T-helper 2 cell treated with Interferon-gamma antibody and Interleukin-4, amounts not matched to agents 5 μg/mL and 100 μg/mL, for 36 hours (primary cell): Measurements from ENCODE around the gene CHST13.

Experiments
- DNase-seq: peaks from one replicate; pipeline ENCODE4 v3.0.0; 2021; ENCODE audit warnings: low spot score
- H3K27ac Mint-ChIP-seq: one replicate; pipeline ENCODE4 v1.8.0; 2021; ENCODE audit warnings: mild to moderate bottlenecking, mixed read lengths
- H3K27me3 Mint-ChIP-seq: one replicate; pipeline ENCODE4 v1.8.0; 2021; ENCODE audit warnings: low read depth, mixed read lengths
- H3K36me3 Mint-ChIP-seq: one replicate; pipeline ENCODE4 v1.8.0; 2021; ENCODE audit warnings: low read depth, mixed read lengths
- H3K4me1 Mint-ChIP-seq: one replicate; pipeline ENCODE4 v1.8.0; 2021; ENCODE audit warnings: low read depth, mixed read lengths
- H3K4me3 Mint-ChIP-seq: one replicate; pipeline ENCODE4 v1.8.0; 2022; ENCODE audit warnings: mild to moderate bottlenecking, moderate library complexity, mixed read lengths
- H3K9me3 Mint-ChIP-seq: one replicate; pipeline ENCODE4 v1.8.0; 2021; ENCODE audit warnings: mixed read lengths

CHST13 gene

DNA sequence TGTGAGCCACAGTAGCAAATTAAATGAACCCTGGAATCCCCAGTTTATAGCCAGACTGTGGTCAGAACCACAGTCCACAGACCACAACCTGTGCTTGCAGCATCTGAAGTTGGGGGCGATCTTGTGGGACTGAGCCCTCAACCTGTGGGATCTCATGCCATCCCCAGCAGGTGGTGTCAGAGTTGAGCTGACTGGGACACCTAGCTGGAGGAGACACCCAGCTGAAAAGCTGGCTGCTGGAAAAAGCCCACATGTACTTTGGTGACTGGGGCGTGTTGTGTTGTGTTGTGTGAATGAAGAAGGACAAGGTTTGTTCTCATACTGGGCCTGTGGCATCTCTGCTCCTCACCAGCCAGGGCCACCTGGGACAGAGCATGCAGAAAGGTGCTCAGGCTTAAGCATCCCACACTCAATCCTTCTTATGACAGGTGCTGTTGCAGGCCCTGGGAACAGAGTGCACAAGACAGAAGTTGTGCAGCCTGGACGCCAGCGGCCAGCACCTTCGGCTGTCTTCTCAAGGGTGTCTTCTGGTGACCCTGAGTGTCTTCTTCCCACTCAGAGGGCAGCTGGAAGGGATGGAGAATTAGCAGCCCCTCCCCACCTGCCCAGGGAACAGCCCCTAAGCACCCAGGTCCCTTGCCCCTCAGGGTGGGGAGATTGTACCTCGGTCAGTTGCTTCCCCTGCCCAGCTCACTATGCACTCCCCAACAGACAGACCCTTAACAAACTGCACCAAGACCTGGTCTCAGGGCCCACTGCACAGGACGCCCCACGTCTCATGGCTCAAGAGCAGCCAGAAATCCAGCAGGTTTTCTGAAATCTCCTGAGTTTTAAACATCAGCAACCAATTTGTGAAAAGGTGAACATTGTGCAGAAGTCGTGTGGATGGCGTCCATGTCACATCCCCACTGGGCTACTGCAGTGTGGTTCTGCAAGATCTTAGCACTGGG is 4.2 kb upstream of the CHST13 start:
- Mint-ChIP-seq H3K4me1 (no peaks in the 10 kb centered on the region), H3K36me3 (no peaks in the 10 kb centered on the region), H3K27ac (no peak overlapping the region), H3K27me3 (peaks cover 20% of the 10 kb centered on the region), H3K4me3 (no peak overlapping the region), H3K9me3 (no peaks in the 10 kb centered on the region)
- DNase-seq, result no peak

DNA sequence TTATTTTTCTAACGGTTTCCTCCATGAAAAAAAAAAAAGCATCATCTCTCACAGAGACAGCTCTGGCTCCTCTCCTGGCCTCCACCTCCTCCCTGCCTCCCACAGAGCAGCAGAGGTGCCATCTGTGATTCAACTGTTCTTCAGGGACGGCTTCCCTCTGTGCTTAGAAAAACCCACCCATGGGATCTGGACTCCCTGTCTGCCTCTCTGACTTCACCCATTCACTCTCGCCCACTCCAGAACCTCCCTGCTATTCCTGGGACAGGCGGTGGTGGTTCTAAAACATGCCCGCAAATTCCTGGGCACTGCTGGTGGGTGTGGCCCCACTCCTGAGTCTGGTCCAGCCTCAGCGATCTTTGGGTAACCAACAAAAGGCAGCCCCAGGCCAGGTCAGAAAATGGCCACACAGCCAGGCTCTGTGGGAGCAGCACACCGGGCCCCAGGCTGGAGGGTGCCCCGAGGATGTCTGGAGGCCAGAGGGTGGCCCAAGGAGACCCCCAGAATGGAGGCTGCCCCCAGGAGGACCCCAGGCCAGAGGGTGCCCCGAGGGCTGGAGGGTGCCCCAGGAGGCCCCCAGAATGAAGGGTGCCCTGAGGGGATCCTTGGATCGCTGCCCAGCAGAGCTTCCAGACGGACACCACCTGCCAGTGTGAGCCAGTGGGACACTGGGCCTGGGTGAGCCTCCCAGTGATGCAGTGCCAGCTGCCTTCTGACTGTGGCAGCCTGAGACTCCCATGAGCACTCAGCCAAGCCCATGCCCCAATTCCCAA is 2.6 kb upstream of the CHST13 start:
- Mint-ChIP-seq H3K4me1 (no peaks in the 10 kb centered on the region), H3K27me3 (peaks cover 22% of the 10 kb centered on the region), H3K27ac (no peak overlapping the region), H3K9me3 (no peaks in the 10 kb centered on the region), H3K36me3 (no peaks in the 10 kb centered on the region), H3K4me3 (no peak overlapping the region)
- DNase-seq, result no peak

DNA sequence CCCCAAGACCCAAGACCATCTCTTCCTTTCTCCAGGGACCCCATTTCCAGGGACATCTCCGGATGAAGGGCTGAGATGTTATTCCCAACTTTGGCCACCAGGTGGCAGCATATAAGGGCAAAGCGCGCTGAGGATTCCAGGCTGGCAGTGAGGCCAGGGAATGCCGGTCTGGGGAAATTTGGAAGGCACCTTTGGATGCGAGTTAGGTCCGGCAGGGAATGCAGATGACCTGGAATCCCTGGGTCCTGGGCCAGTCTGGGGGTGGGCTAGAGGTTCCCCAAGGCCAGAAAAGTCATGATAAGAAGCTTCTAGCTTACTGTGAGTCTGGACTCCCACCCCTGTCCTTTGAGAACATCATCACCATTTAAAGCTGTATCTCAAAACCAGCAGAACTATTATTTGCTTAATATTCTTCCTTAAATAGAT is 1.6 kb upstream of the CHST13 start:
- no peak overlapping the region for H3K4me3 Mint-ChIP-seq
- H3K4me1 Mint-ChIP-seq, result no peaks in the 10 kb centered on the region
- peaks cover 22% of the 10 kb centered on the region for H3K27me3 Mint-ChIP-seq
- no peaks in the 10 kb centered on the region for H3K36me3 Mint-ChIP-seq
- H3K27ac Mint-ChIP-seq, result no peak overlapping the region
- peak; percentile 14 for DNase-seq
- H3K9me3 Mint-ChIP-seq, result no peaks in the 10 kb centered on the region

DNA sequence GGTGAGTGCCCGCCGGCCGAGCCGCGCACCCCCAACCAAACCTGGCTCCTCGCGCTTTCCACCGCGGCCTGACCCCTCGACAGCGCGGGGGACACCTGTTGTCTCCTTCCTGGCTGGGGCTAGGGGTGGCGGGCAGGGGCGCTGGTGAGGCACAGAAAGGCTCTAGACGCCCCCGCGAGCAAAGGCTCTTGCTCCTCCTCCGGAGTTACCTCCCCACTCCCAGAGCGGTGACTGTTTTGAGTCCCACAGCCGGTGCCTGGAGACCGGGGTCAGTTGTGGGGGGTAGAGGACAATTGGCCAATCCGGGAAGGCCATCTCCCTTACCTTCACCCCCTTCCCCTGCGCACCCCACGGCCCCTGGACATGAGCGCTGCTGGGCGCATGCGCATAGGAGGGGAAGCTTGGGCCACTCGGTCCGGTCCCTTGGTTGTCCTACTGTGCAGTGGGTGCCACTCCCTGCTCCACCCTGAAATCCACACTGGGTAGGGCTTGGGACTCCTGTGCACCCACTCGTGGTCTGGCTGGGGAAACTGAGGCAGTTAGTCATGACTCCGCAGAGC is 554 bp downstream of the CHST13 start:
- peaks cover 22% of the 10 kb centered on the region for H3K27me3 Mint-ChIP-seq
- no peak for DNase-seq
- H3K4me3 Mint-ChIP-seq, result no peak overlapping the region
- H3K36me3 Mint-ChIP-seq, result no peaks in the 10 kb centered on the region
- H3K4me1 Mint-ChIP-seq, result no peaks in the 10 kb centered on the region
- H3K9me3 Mint-ChIP-seq, result no peaks in the 10 kb centered on the region
- H3K27ac Mint-ChIP-seq, result no peak overlapping the region

DNA sequence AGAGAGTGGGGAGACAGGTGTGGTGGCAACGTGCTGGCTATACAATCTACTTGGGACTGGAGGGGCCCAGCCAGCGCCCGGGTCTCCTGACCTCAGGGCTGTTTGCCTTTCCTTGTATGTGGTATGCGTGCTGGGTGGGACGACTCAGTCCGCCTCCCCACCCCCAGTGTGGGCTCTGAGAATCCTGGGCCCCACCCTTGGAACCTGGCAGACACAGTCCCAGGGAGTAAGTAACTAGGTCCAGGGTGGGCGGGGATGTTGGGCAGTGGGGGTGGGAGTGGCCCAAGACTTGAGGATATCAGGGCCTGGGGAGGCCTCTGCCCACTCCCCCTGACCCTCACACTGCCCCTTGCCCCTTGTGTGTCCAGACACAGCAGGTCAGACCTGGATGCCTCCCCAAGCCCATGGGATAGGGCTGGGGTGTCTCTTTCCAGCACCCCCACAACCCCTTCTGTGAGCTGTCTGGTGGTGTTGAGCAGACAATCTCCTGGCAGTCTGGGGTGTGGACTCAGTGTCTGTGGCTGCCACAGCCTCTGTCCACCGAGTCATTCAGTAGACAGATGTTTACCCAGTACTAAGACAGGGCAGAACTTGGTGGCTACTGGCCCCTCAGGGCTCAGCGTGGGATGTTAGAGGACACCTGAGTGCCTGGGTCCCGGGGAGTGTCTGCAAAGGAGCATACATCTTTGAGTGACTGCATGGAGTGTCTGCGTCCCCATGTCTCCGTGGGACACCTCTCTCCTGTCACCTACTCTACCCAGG is 1.3 kb downstream of the CHST13 start:
- H3K27me3 Mint-ChIP-seq, result peaks cover 22% of the 10 kb centered on the region
- DNase-seq, result no peak
- no peak overlapping the region for H3K27ac Mint-ChIP-seq
- H3K9me3 Mint-ChIP-seq, result no peaks in the 10 kb centered on the region
- H3K4me1 Mint-ChIP-seq, result no peaks in the 10 kb centered on the region
- H3K36me3 Mint-ChIP-seq, result no peaks in the 10 kb centered on the region
- H3K4me3 Mint-ChIP-seq, result no peak overlapping the region

DNA sequence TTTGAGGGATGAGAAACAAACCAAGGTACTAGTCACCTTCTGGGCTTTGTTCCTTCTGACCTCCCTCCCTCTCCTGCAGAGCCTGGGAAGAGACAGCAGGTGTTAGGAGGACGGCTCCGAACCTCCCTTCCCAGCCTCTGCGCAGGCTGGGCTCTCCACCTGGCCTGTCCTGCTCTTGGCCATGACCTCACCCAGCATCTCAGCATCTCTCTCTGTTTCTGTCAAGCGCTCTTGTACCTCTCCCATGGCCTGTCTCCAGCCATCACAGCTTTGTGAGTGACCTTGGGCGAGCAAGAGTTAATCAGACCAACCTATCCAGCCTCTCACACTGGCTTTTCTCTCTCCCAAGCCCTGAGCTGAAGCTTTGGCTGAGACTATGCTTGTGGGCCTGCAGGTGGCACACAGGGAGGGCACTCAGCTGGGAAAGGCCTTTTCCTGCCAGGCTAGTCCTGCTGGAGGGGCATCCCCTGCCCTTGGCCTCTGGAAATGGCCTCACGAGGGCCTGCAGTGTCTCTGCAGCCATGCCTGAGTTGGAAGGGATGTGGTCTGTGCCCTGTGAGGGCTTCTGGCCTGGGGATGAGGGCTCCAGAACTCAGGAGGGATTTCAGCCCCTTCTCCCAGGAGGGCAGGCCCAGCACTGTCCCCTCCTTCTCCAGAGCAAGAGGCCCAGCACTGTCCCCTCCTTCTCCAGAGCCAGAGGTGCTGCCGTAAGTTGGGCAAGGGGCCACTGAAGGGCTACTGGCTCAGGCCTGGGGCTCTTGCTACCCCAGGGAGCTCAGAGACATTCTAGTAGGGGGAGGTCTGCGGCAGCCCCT is 2.1 kb downstream of the CHST13 start:
- peaks cover 22% of the 10 kb centered on the region for H3K27me3 Mint-ChIP-seq
- no peak overlapping the region for H3K27ac Mint-ChIP-seq
- H3K4me1 Mint-ChIP-seq, result no peaks in the 10 kb centered on the region
- no peak overlapping the region for H3K4me3 Mint-ChIP-seq
- DNase-seq, result no peak
- H3K9me3 Mint-ChIP-seq, result no peaks in the 10 kb centered on the region
- no peaks in the 10 kb centered on the region for H3K36me3 Mint-ChIP-seq

DNA sequence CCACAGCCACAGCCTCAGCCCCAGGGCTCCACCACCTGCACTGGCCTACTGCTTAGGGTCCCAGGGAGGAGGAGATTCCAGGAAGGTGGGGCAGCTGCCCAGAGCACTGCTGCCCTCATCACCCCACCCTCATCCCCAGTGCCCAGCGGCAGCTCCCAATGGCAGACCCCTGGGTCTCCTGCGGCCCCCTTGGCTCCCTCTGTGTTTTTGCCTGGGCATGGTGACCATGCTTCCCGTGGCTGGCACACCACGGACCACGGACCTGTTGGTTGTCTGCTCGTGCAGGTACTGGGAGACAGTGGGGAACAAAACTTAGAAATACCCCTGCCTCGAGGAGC is 2.7 kb downstream of the CHST13 start:
- Mint-ChIP-seq H3K36me3 (no peaks in the 10 kb centered on the region), H3K9me3 (no peaks in the 10 kb centered on the region), H3K4me3 (no peak overlapping the region), H3K27ac (no peak overlapping the region), H3K27me3 (peaks cover 22% of the 10 kb centered on the region), H3K4me1 (no peaks in the 10 kb centered on the region)
- no peak for DNase-seq

DNA sequence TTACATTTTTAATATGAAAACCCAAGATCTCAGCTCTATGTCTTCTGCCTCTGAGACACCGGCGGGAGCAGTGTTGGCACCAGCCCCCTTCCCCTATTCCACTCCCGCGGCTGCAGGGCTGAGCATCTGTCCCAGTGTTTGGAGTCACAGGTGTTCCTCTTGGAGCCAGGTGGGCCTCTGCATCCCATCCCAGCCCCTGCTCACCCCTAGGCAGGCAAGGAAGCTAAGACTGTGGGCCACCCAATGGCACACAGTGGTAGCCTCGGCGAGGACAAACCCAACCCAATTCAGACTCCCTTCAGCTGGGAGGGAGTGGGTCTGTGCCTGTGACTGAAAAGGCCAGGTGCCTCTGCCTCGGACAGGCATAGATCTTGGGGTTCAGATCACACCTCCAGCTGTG is 3.1 kb downstream of the CHST13 start:
- no peak overlapping the region for H3K27ac Mint-ChIP-seq
- peaks cover 21% of the 10 kb centered on the region for H3K27me3 Mint-ChIP-seq
- no peak overlapping the region for H3K4me3 Mint-ChIP-seq
- no peaks in the 10 kb centered on the region for H3K9me3 Mint-ChIP-seq
- no peaks in the 10 kb centered on the region for H3K4me1 Mint-ChIP-seq
- no peaks in the 10 kb centered on the region for H3K36me3 Mint-ChIP-seq
- no peak for DNase-seq

DNA sequence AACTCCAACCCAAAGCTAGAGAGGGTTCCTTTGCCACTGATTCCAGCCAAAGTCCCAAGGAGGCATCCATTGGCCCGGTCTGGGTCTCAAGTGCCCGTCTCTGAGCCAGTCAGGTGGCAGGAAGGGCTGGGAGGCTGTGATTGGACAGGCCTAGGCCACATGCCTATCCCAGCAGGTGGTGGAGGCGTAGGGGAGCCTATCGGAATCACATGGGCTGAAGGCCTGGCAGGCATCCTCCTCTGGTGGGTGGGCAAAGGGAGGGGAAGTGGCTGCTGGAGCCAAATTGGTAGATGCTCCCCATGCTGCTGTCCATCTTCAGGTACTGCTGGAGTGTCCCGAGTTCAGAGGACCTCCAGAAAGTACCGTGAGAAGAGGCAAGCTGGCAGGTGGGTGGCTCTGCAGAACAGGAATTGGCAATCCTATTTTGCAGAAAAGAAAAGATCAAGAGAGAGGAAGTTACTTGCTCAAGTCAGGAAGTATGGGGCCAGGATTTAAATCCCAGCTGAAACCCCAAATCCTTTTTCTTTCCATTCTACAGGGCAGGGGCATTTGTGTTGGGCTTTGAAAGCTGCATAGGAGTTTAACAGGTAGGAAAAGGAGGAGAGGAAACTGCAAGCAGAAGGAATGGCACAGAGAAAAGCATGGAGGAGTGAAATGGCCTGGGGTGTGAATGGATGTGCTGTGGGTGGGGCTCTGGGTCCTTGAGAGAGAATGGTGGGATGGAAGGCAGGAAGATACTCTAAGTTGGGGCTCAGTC is 3.7 kb downstream of the CHST13 start:
- peaks cover 18% of the 10 kb centered on the region for H3K27me3 Mint-ChIP-seq
- H3K36me3 Mint-ChIP-seq, result no peaks in the 10 kb centered on the region
- H3K27ac Mint-ChIP-seq, result no peak overlapping the region
- no peak for DNase-seq
- no peaks in the 10 kb centered on the region for H3K9me3 Mint-ChIP-seq
- no peaks in the 10 kb centered on the region for H3K4me1 Mint-ChIP-seq
- no peak overlapping the region for H3K4me3 Mint-ChIP-seq

DNA sequence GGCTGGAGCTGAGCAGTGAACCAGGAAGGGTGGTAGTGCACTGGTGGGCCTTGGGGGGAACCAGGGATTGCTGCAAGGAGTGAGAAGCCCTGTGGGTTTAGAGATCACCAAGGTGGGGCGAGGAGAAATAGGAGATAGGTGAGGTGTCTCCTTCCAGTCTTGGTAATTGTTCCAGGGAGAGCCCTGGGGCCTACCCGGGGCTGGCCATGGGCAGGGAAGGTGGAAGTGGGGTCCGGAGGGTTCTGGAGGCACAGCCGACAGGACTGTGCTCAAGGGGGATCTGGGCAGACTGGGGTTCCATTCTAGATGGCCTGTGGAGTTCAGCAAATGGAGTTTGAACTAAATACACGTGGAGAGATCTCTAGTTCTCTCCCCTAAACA is 4.5 kb downstream of the CHST13 start:
- no peak overlapping the region for H3K27ac Mint-ChIP-seq
- peaks cover 13% of the 10 kb centered on the region for H3K27me3 Mint-ChIP-seq
- H3K9me3 Mint-ChIP-seq, result no peaks in the 10 kb centered on the region
- no peaks in the 10 kb centered on the region for H3K36me3 Mint-ChIP-seq
- DNase-seq, result no peak
- no peak overlapping the region for H3K4me3 Mint-ChIP-seq
- no peaks in the 10 kb centered on the region for H3K4me1 Mint-ChIP-seq

DNA sequence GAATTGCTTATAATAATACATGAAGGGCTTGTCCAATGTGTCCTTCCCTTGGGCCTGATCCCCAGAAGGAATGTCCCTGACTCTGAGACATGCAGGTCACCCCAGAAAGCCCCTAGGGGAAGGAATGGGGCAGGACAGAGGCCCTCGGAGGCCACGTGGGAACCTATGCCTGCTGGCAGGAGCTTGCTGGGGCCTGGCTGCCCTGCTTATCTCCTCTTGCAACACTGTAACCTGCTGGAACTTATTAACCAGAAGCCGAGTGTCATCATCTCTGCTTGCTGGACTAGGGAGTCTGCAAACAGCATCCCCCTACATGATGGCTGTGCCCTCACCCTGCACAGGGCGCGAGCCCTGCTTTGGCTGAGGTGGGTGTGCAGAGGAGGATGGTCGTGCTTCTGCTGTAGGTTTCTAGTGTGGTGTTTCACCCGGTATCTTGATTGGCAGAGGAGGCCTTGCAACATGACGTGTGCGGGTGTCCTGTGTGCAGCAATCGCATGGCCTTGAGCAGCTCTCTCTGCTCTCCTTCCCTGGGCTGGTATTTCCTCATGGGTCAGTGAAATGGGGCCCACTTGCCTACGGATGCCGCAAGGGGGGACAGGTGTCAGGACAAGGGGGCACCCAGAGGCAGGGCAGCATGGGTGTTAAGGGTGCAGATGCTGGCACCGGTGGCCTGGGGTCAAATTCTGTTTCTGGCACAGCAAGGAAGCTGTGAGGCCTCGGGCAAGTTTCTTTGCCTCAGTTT is 5.0 kb downstream of the CHST13 start:
- no peak overlapping the region for H3K27ac Mint-ChIP-seq
- no peak overlapping the region for H3K4me3 Mint-ChIP-seq
- H3K36me3 Mint-ChIP-seq, result no peaks in the 10 kb centered on the region
- peaks cover 14% of the 10 kb centered on the region for H3K27me3 Mint-ChIP-seq
- no peak for DNase-seq
- no peaks in the 10 kb centered on the region for H3K9me3 Mint-ChIP-seq
- H3K4me1 Mint-ChIP-seq, result no peaks in the 10 kb centered on the region

DNA sequence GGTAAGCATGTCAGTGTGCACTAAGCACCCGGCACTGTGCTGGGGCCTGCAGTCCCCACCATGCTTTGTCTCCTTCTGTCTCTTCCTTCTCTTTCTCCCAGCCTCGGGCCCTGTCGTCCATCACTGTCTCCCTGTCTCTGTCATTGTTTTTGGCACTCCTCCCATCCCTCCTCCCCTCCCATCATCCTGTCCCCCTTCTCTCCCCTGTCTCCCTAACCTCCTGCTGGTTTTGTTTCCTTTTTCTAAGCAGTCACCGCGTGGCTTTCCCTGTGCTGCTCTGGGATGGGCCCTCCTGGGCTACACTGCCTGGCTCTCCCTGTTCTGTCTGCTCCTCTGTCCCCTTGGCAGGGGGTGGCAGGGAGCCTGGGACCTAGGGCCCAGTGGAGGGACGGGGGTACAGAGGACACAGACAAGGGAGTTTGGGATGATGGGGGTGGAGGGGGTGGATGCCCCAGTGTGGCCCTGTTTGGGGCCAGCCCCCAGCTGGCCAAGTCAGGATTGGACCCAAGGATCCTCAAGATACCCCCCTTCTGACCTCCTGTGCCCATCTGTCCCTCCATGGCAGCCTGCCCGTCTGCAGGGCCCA is 5.7 kb downstream of the CHST13 start:
- Mint-ChIP-seq H3K4me3 (no peak overlapping the region), H3K9me3 (no peaks in the 10 kb centered on the region), H3K27me3 (peaks cover 10% of the 10 kb centered on the region), H3K27ac (no peak overlapping the region), H3K4me1 (no peaks in the 10 kb centered on the region), H3K36me3 (no peaks in the 10 kb centered on the region)
- no peak for DNase-seq
